Liver (tissue), 9 donors: ENCODE measurements around the gene FEZ2. TPM values are rescaled to one million over a fixed set of nuclear protein-coding genes. Genes with fewer than 3 reads are reported as not detected.

Experiments
- DNase-seq: peaks from one replicate; pipeline ENCODE4 v3.0.0-alpha.2; 2017; ENCODE audit warnings: low spot score
- H3K27ac ChIP-seq, 2 donors: one replicate each; pipeline ENCODE4 v1.7.0; 2013; ENCODE audit warnings: inconsistent platforms in 2 of 2, low read length in 2 of 2, control low read depth in 1 of 2, low read depth in 1 of 2, mild to moderate bottlenecking in 1 of 2
- H3K27me3 ChIP-seq, 4 donors: one replicate each; pipeline versions ENCODE4 v1.6.1 to v1.7.0; 2013; ENCODE audit warnings: low read length in 3 of 4, inconsistent platforms in 1 of 4, mild to moderate bottlenecking in 1 of 4, moderate library complexity in 1 of 4; ENCODE audit not compliant: control insufficient read depth in 4 of 4, insufficient read depth in 4 of 4
- H3K36me3 ChIP-seq, 4 donors: one replicate each; pipeline versions ENCODE4 v1.6.1 to v1.7.0; 2013; ENCODE audit warnings: low read length in 3 of 4, mild to moderate bottlenecking in 3 of 4, low read depth in 1 of 4, moderate library complexity in 1 of 4; ENCODE audit not compliant: control insufficient read depth in 4 of 4, insufficient read depth in 3 of 4
- H3K4me1 ChIP-seq, 4 donors: one replicate each; pipeline versions ENCODE4 v1.6.1 to v1.7.0; 2013; ENCODE audit warnings: low read length in 3 of 4, mild to moderate bottlenecking in 3 of 4, moderate library complexity in 1 of 4; ENCODE audit not compliant: control insufficient read depth in 4 of 4, insufficient read depth in 4 of 4
- H3K4me3 ChIP-seq, 3 donors: one replicate each; pipeline versions ENCODE4 v1.6.1 to v1.7.0; 2013; ENCODE audit warnings: low read length in 3 of 3, control low read depth in 1 of 3, low read depth in 1 of 3, mild to moderate bottlenecking in 1 of 3
- H3K9ac ChIP-seq, 2 donors: one replicate each; pipeline ENCODE4 v1.7.0; 2013; ENCODE audit warnings: low read length in 2 of 2, mild to moderate bottlenecking in 2 of 2, moderate library complexity in 2 of 2, control low read depth in 1 of 2, low read depth in 1 of 2
- H3K9me3 ChIP-seq, 4 donors: one replicate each; pipeline versions ENCODE4 v1.6.1 to v1.7.0; 2013; ENCODE audit warnings: low read length in 3 of 4; ENCODE audit not compliant: control insufficient read depth in 4 of 4
- ATF3 ChIP-seq: IDR thresholded peaks from 2 replicates; pipeline ENCODE4 v1.6.1; 2016; ENCODE audit warnings: antibody characterized with exemption
- CTCF ChIP-seq: fragments of 150-350 bp; IDR thresholded peaks from 2 replicates; pipeline ENCODE4 v1.5.1; 2017; ENCODE audit warnings: improper control_type of control experiment, low read depth, low read length; ENCODE audit not compliant: missing input control
- EGR1 ChIP-seq, 2 donors: IDR thresholded peaks; 2 replicates each; pipeline ENCODE4 v1.6.1; 2016 to 2018; ENCODE audit warnings: antibody characterized with exemption in 2 of 2, low read depth in 2 of 2
- FOXA1 ChIP-seq: IDR thresholded peaks from 2 replicates; pipeline ENCODE4 v1.6.1; 2016; ENCODE audit warnings: antibody characterized with exemption
- FOXA2 ChIP-seq: IDR thresholded peaks from 2 replicates; pipeline ENCODE4 v1.6.1; 2016; ENCODE audit warnings: antibody characterized with exemption
- GABPA ChIP-seq, 2 donors: IDR thresholded peaks in 1 of 2; conservative IDR thresholded peaks in 1 of 2; 2 replicates each; pipeline ENCODE4 v1.6.1; 2016; ENCODE audit warnings: antibody characterized with exemption in 2 of 2, mild to moderate bottlenecking in 1 of 2, moderate library complexity in 1 of 2
- HNF4A ChIP-seq, 2 donors: conservative IDR thresholded peaks; 2 replicates each; pipeline ENCODE4 v1.6.1; 2016; ENCODE audit warnings: antibody characterized with exemption in 2 of 2, mild to moderate bottlenecking in 2 of 2
- HNF4G ChIP-seq: IDR thresholded peaks from 2 replicates; pipeline ENCODE4 v1.6.1; 2016; ENCODE audit warnings: antibody characterized with exemption
- JUND ChIP-seq, 2 donors: IDR thresholded peaks; 2 replicates each; pipeline ENCODE4 v1.6.1; 2016; ENCODE audit warnings: antibody characterized with exemption in 2 of 2
- MAX ChIP-seq: IDR thresholded peaks from 2 replicates; pipeline ENCODE4 v1.6.1; 2016; ENCODE audit warnings: antibody characterized with exemption
- NR2F2 ChIP-seq: IDR thresholded peaks from 2 replicates; pipeline ENCODE4 v1.6.1; 2016; ENCODE audit warnings: antibody characterized with exemption
- RAD21 ChIP-seq, 2 donors: IDR thresholded peaks; 2 replicates each; pipeline ENCODE4 v1.6.1; 2016; ENCODE audit warnings: antibody characterized with exemption in 2 of 2, mild to moderate bottlenecking in 2 of 2
- REST ChIP-seq: IDR thresholded peaks from 2 replicates; pipeline ENCODE4 v1.6.1; 2016; ENCODE audit warnings: antibody characterized with exemption, mild to moderate bottlenecking
- RXRA ChIP-seq, 2 donors: IDR thresholded peaks; 2 replicates each; pipeline ENCODE4 v1.6.1; 2017 to 2018; ENCODE audit warnings: antibody characterized with exemption in 2 of 2, mild to moderate bottlenecking in 1 of 2
- TAF1 ChIP-seq: conservative IDR thresholded peaks from 2 replicates; pipeline ENCODE4 v1.6.1; 2016; ENCODE audit warnings: antibody characterized with exemption, mild to moderate bottlenecking
- YY1 ChIP-seq: IDR thresholded peaks from 2 replicates; pipeline ENCODE4 v1.6.1; 2016; ENCODE audit warnings: antibody characterized with exemption, mild to moderate bottlenecking
- ZBTB33 ChIP-seq: IDR thresholded peaks from 2 replicates; pipeline ENCODE4 v1.6.1; 2016; ENCODE audit warnings: antibody characterized with exemption
- WGBS: extraction: QIAGEN DNeasy Blood & Tissue Kit; methylation state at CpG from one replicate; pipeline ENCODE4 v1.1.7; 2013; 5-methylcytosine and 5-hydroxymethylcytosine counted together
- polyA plus RNA-seq, 2 donors: library from polyadenylated mRNA; stranded (reverse) in 1 of 2; unstranded in 1 of 2; fragments of 200-250 nt in 1 of 2; fragments of >200 nt in 1 of 2; fragmentation: Nextera tagmentation in 1 of 2; extraction: Ambion mirVana in 1 of 2; gene quantifications; one replicate each; pipeline versions ENCODE4 v1.2.1 to v1.2.3, GENCODE V29; 2013 to 2015
- total RNA-seq, 2 donors: library from RNA; depleted of rRNA; stranded (reverse); fragments of >200 nt; gene quantifications; one replicate each; pipeline ENCODE4 v1.2.3, GENCODE V29; 2014
- donor health status: healthy.
- donor health status: healthy.
- donor health status: healthy.
- donor health status: healthy.
- donor health status: healthy.

FEZ2 gene
- total and polyA plus RNA-seq, 4 donors: 11.9 to 16.1 (median 14.1) TPM

GRCh38 chr2:36613801-36614200 lies 15.8 kb upstream of the FEZ2 start:
- H3K9me3 ChIP-seq: no peaks in the 10 kb centered on the region
- H3K27ac ChIP-seq: no peak overlapping the region
- H3K9ac ChIP-seq: no peak overlapping the region
- no peak overlapping the region for H3K4me3 ChIP-seq
- H3K36me3 ChIP-seq: no peaks in the 10 kb centered on the region
- TF ChIP-seq MAX (no peak), FOXA2 (no peak), HNF4G (no peak), REST (no peak), GABPA (IDR thresholded peaks at IDR 0.05 in 1 of 2, conservative IDR thresholded peaks at IDR 0.05 in 1 of 2) (no peak), RAD21 (IDR thresholded peaks at IDR 0.05) (no peak), ATF3 (no peak), EGR1 (IDR thresholded peaks at IDR 0.05; ENCODE audit: low read depth in 2 of 2) (no peak), RXRA (IDR thresholded peaks at IDR 0.05) (no peak), NR2F2 (no peak), YY1 (no peak), HNF4A (conservative IDR thresholded peaks at IDR 0.05) (no peak), CTCF (no peak), ZBTB33 (no peak), FOXA1 (no peak)
- DNase-seq: no peak
- no peaks in the 10 kb centered on the region for H3K4me1 ChIP-seq
- H3K27me3 ChIP-seq: no peaks in the 10 kb centered on the region
- 80% methylated on average over 1 of the region's 1 CpG for WGBS

- Histone ChIP-seq H3K4me1 (no peaks in the 10 kb centered on the region), H3K27ac (no peak overlapping the region)
- 83% methylated on average over 5 of the region's 5 CpGs for WGBS
- no peak for TF ChIP-seq ZBTB33
- TF ChIP-seq JUND (IDR thresholded peaks at IDR 0.05): no peak
- no peak for TF ChIP-seq CTCF
- TF ChIP-seq MAX: no peak
- TF ChIP-seq TAF1: no peak
- no peak for TF ChIP-seq HNF4A (conservative IDR thresholded peaks at IDR 0.05)
- no peak for TF ChIP-seq FOXA1
Measured at GRCh38 chr2:36611316-36611990, 13.5 kb upstream of the FEZ2 start.

More at GRCh38 chr2:36611316-36611990, 13.5 kb upstream of the FEZ2 start:
- Histone ChIP-seq H3K36me3 (no peaks in the 10 kb centered on the region), H3K27me3 (peaks cover 0 to 3% (median 0%) of the 10 kb centered on the region in 4 donors), H3K9me3 (no peaks in the 10 kb centered on the region), H3K9ac (no peak overlapping the region), H3K4me3 (no peak overlapping the region)
- no peak for DNase-seq
